HCT116 (cell line): ENCODE measurements around the gene LUC7L2. TPM values are rescaled to one million over a fixed set of nuclear protein-coding genes. Genes with fewer than 3 reads are reported as not detected.

Experiments used
- ATAC-seq: fragments of 200-7000 bp; cut with Tn5 transposase; 2 replicates; pipeline ENCODE4 v1.9.1; 2020; ENCODE audit warnings: mild to moderate bottlenecking, moderate library complexity
- BruUV-seq: library from RNA; stranded (reverse); fragments of 400-500 nt; replicated peaks from 2 replicates; lab custom pipeline; 2021; lab: Mats Ljungman, UMichigan
- CTCF ChIA-PET: fragments of 300-600 bp; sonication (Branson Sonifier 250); formaldehyde crosslinking; loops from one replicate; lab custom pipeline; 2021; ENCODE audit warnings: antibody characterized with exemption; lab: Charles Lee
- POLR2A ChIA-PET: fragments of 300-600, 350-600 bp; sonication (Branson Sonifier 250); formaldehyde crosslinking; loops from one replicate; lab custom pipeline; 2021; ENCODE audit warnings: antibody characterized with exemption; lab: Charles Lee
- RAD21 ChIA-PET, 2 experiments: fragments of 300-600 bp; sonication (Branson Sonifier 250); formaldehyde crosslinking; loops; one replicate each; lab custom pipeline; 2023; ENCODE audit warnings: low total read pairs in 2 of 2; ENCODE audit not compliant: uncharacterized antibody in 2 of 2, unreplicated experiment in 2 of 2, low non-redundant PET in 1 of 2; lab: Charles Lee
- DNase-seq: peaks from one replicate; pipeline ENCODE4 v3.0.0-alpha.2; 2010; ENCODE audit warnings: low read depth, low spot score
- H2AFZ ChIP-seq: fragments of 200-600 bp; shearing (Covaris generic), sonication (generic); 2 replicates; pipeline ENCODE4 v1.6.1; 2017; ENCODE audit warnings: low read depth, mixed run types, mixed read lengths, antibody characterized with exemption, low read length; ENCODE audit not compliant: poor library complexity, severe bottlenecking
- H3K27ac ChIP-seq: 2 replicates; pipeline ENCODE4 v1.5.1; 2012; ENCODE audit warnings: low read depth, low read length
- H3K27me3 ChIP-seq: fragments of 200-600 bp; sonication (generic); 2 replicates; pipeline ENCODE4 v1.6.1; 2016; ENCODE audit warnings: mixed run types, low read length, mixed read lengths; ENCODE audit not compliant: insufficient read depth
- H3K36me3 ChIP-seq, 2 experiments: fragments of 200-500 bp in 1 of 2; fragments of 200-600 bp in 1 of 2; sonication (Bioruptor generic) in 1 of 2; sonication (generic) in 1 of 2; 2 replicates each; pipeline versions ENCODE4 v1.5.1 to v1.6.1; 2014 to 2016; ENCODE audit warnings: low read length in 2 of 2, inconsistent platforms in 1 of 2, mixed read lengths in 1 of 2, mixed run types in 1 of 2; ENCODE audit not compliant: insufficient read depth in 2 of 2, control insufficient read depth in 1 of 2
- H3K4me1 ChIP-seq, 2 experiments: fragments of 200-600 bp in 1 of 2; sonication (generic) in 1 of 2; 2 replicates each; pipeline versions ENCODE4 v1.5.1 to v1.6.1; 2012 to 2017; ENCODE audit warnings: low read length in 2 of 2, inconsistent platforms in 1 of 2, mild to moderate bottlenecking in 1 of 2, mixed read lengths in 1 of 2, mixed run types in 1 of 2, moderate library complexity in 1 of 2; ENCODE audit not compliant: insufficient read depth in 2 of 2, control insufficient read depth in 1 of 2
- H3K4me2 ChIP-seq: fragments of 200-600 bp; sonication (generic); 2 replicates; pipeline ENCODE4 v1.6.1; 2017; ENCODE audit warnings: mixed run types, low read length, mixed read lengths
- H3K4me3 ChIP-seq, 2 experiments: fragments of 200-600 bp in 1 of 2; sonication (generic) in 1 of 2; replicated peaks in 1 of 2; 2 replicates each; pipeline ENCODE4 v1.5.1; 2011 to 2016; ENCODE audit warnings: low read length in 2 of 2, control low read depth in 1 of 2, low read depth in 1 of 2, mild to moderate bottlenecking in 1 of 2, mixed read lengths in 1 of 2, mixed run types in 1 of 2
- H3K79me2 ChIP-seq: fragments of 200-600 bp; sonication (generic); 2 replicates; pipeline ENCODE4 v1.6.1; 2017; ENCODE audit warnings: mild to moderate bottlenecking, mixed run types, low read length, moderate library complexity, mixed read lengths; ENCODE audit not compliant: insufficient read depth
- H3K9ac ChIP-seq: fragments of 200-600 bp; sonication (generic); 2 replicates; pipeline ENCODE4 v1.6.1; 2016; ENCODE audit warnings: low read length, mixed read lengths
- H3K9me2 ChIP-seq: fragments of 200-600 bp; sonication (generic), shearing (Covaris generic); 2 replicates; pipeline ENCODE4 v1.6.1; 2017; ENCODE audit warnings: mixed run types, mild to moderate bottlenecking, moderate library complexity; ENCODE audit not compliant: insufficient read depth
- H3K9me3 ChIP-seq, 2 experiments: fragments of 200-500 bp in 1 of 2; fragments of 200-600 bp in 1 of 2; sonication (Bioruptor generic) in 1 of 2; sonication (generic) in 1 of 2; 2 replicates each; pipeline ENCODE4 v1.6.1; 2014 to 2017; ENCODE audit warnings: low read length in 2 of 2, mixed read lengths in 2 of 2, inconsistent platforms in 1 of 2, low read depth in 1 of 2, mild to moderate bottlenecking in 1 of 2, mixed run types in 1 of 2, moderate library complexity in 1 of 2; ENCODE audit not compliant: control insufficient read depth in 1 of 2, insufficient read depth in 1 of 2
- H4K20me1 ChIP-seq: fragments of 200-600 bp; sonication (generic), shearing (Covaris generic); 2 replicates; pipeline ENCODE4 v1.6.1; 2017; ENCODE audit warnings: mixed run types, mild to moderate bottlenecking, moderate library complexity; ENCODE audit not compliant: insufficient read depth
- CTCF ChIP-seq, 3 experiments: fragments of 200-600 bp in 1 of 3; sonication (generic) in 1 of 3; IDR thresholded peaks in 2 of 3; conservative IDR thresholded peaks in 1 of 3; 2 replicates each; pipeline ENCODE4 v1.5.1; 2012 to 2017; ENCODE audit warnings: low read depth in 2 of 3, low read length in 2 of 3, antibody characterized with exemption in 1 of 3, borderline replicate concordance in 1 of 3, control low read depth in 1 of 3, mild to moderate bottlenecking in 1 of 3, mixed read lengths in 1 of 3, mixed run types in 1 of 3, moderate library complexity in 1 of 3; ENCODE audit not compliant: insufficient read depth in 1 of 3
- EGR1 ChIP-seq: IDR thresholded peaks from 2 replicates; pipeline ENCODE4 v1.6.1; 2012; ENCODE audit warnings: low read depth
- ELF1 ChIP-seq: IDR thresholded peaks from 2 replicates; pipeline ENCODE4 v1.6.1; 2012; ENCODE audit warnings: low read depth, borderline replicate concordance
- FOSL1 ChIP-seq: IDR thresholded peaks from 2 replicates; pipeline ENCODE4 v1.6.1; 2012; ENCODE audit warnings: low read depth
- POLR2A ChIP-seq: IDR thresholded peaks from 2 replicates; pipeline ENCODE4 v1.7.0; 2011; ENCODE audit warnings: borderline replicate concordance; ENCODE audit not compliant: insufficient read depth, insufficient read length; ENCODE audit errors: extremely low read depth
- POLR2AphosphoS5 ChIP-seq: IDR thresholded peaks from 2 replicates; pipeline ENCODE4 v1.6.1; 2011; ENCODE audit warnings: mild to moderate bottlenecking, low read depth, low read length, moderate library complexity
- SIN3A ChIP-seq: IDR thresholded peaks from 2 replicates; pipeline ENCODE4 v1.6.1; 2012; ENCODE audit warnings: low read depth
- YY1 ChIP-seq: IDR thresholded peaks from 2 replicates; pipeline ENCODE4 v1.6.1; 2011; ENCODE audit warnings: low read length, low read depth, moderate library complexity, mild to moderate bottlenecking; ENCODE audit not compliant: insufficient replicate concordance; ENCODE audit errors: extremely low read depth
- ZBTB33 ChIP-seq: IDR thresholded peaks from 2 replicates; pipeline ENCODE4 v1.6.1; 2011; ENCODE audit warnings: mild to moderate bottlenecking, low read length, moderate library complexity; ENCODE audit not compliant: insufficient replicate concordance; ENCODE audit errors: extremely low read depth
- intact Hi-C: fragments of 100-400 bp; cut with micrococcal nuclease; formaldehyde crosslinking; loops from 2 replicates; pipeline ENCODE4 v1.10.0; 2022
- total RNA-seq: library from RNA; stranded (reverse); gene quantifications from one replicate; pipeline ENCODE4 v1.2.1, GENCODE V29; 2021; ENCODE audit not compliant: unreplicated experiment
- TF ChIP-seq, protein P1 (sequence below): IDR thresholded peaks from 2 replicates; pipeline ENCODE4 v1.6.1; 2012

Gene LUC7L2
- total RNA-seq, 1 experiment from 2014 or later: 98.8 TPM

DNA sequence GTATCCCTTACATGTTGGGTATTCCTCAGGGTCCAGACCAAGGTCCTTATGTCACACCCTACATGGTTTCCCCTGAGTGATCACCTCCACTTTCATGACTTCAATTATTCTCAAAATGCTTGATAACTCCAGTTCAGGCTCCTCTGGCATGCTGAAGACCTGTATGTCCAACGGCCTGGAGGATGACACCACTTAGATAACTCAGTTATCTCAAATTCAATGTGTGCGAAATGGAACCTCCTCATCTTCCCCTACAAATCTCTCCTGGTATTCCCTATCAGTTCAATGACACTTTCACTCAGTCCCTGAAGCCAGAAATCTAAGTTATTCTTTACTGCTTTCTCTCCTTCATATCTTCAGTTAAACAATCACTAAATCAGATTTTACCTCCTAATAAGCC lies 8.7 kb upstream of the LUC7L2 start:
- no peaks in the 10 kb centered on the region for H3K9me3 ChIP-seq
- H3K9ac ChIP-seq: no peak overlapping the region
- H2AFZ ChIP-seq: no peak overlapping the region
- ATAC-seq (no peak), DNase-seq (no peak)
- no peaks in the 10 kb centered on the region for H3K27me3 ChIP-seq
- peaks cover 0 to 4% of the 10 kb centered on the region in 2 experiments; a peak in 2 of 4 replicates for H3K4me1 ChIP-seq
- no peak for TF ChIP-seq POLR2AphosphoS5
- TF ChIP-seq ELF1: no peak
- TF ChIP-seq YY1: no peak
- TF ChIP-seq, protein P1, sequence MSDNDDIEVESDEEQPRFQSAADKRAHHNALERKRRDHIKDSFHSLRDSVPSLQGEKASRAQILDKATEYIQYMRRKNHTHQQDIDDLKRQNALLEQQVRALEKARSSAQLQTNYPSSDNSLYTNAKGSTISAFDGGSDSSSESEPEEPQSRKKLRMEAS: no peak
- TF ChIP-seq SIN3A: no peak
- no peak for TF ChIP-seq FOSL1
- no peak for TF ChIP-seq POLR2A
- TF ChIP-seq ZBTB33: no peak
- no peak for TF ChIP-seq EGR1
- TF ChIP-seq CTCF (IDR thresholded peaks at IDR 0.05 in 2 of 3, conservative IDR thresholded peaks at IDR 0.05 in 1 of 3; ENCODE audit: borderline replicate concordance in 1 of 3, insufficient read depth in 1 of 3, low read depth in 2 of 3, low read length in 2 of 3): no peak
- POLR2A ChIA-PET: no interaction called here
- no peaks in the 10 kb centered on the region for H3K9me2 ChIP-seq
- H3K79me2 ChIP-seq: no peaks in the 10 kb centered on the region
- CTCF ChIA-PET: no interaction called here
- H4K20me1 ChIP-seq: no peaks in the 10 kb centered on the region
- H3K4me2 ChIP-seq: no peak overlapping the region
- no peaks in the 10 kb centered on the region for H3K36me3 ChIP-seq
- no peak overlapping the region for H3K4me3 ChIP-seq
- no TSS peak for BruUV-seq
- RAD21 ChIA-PET: interaction anchor here in 1 of 2 experiments (0.7 kb wide), 1 partner anchor 81 kb away, joined by 3 read pairs; no protein-coding TSS in a partner anchor
- intact Hi-C loops: no loop called here
- no peak overlapping the region for H3K27ac ChIP-seq
